HepG2 (cell line): ENCODE data around the gene COL9A3. TPM values are rescaled to one million over a fixed set of nuclear protein-coding genes. Genes with fewer than 3 reads are reported as not detected.

Experiments used
- AGO2 ChIP-seq: fragments of 200-400 bp; formaldehyde crosslinking; optimal IDR thresholded peaks from 2 replicates; pipeline ENCODE3; 2017; ENCODE audit warnings: mild to moderate bottlenecking, low read depth, low read length, moderate library complexity
- FOXO4 ChIP-seq: sonication (generic); formaldehyde crosslinking; conservative IDR thresholded peaks from 2 replicates; pipeline ENCODE4 v1.8.1; 2023; ENCODE audit warnings: missing genetic modification reagents
- HIC2 ChIP-seq: sonication (generic); formaldehyde crosslinking; IDR thresholded peaks from 2 replicates; pipeline ENCODE4 v1.9.0; 2022; ENCODE audit warnings: low read depth, missing genetic modification reagents
- RXRA ChIP-seq: sonication (generic); formaldehyde crosslinking; IDR thresholded peaks from 2 replicates; pipeline ENCODE4 v1.5.1; 2020; ENCODE audit warnings: missing genetic modification reagents
- SKIL ChIP-seq: sonication (generic); formaldehyde crosslinking; IDR thresholded peaks from 2 replicates; pipeline ENCODE4 v1.8.0; 2022; ENCODE audit warnings: missing genetic modification reagents, mild to moderate bottlenecking, moderate library complexity, borderline replicate concordance
- ZNF407 ChIP-seq: sonication (generic); formaldehyde crosslinking; IDR thresholded peaks from one replicate; pipeline ENCODE4 v1.5.1; 2020; ENCODE audit warnings: mild to moderate bottlenecking, missing genetic modification reagents; ENCODE audit errors: not compliant biosample characterization
- polyA plus RNA-seq, 8 experiments: library from polyadenylated mRNA; depleted of rRNA in 3 of 8; stranded (reverse) in 7 of 8; unstranded in 1 of 8; fragments of >200 nt; fragmentation: Illumina TruSeq in 4 of 8; extraction: Trizol in 4 of 8; gene quantifications; 2 replicates each; pipeline versions ENCODE4 v1.2.1 to v1.2.3, GENCODE V29; 2011 to 2016; ENCODE audit warnings: low read depth in 4 of 8, missing spikeins in 1 of 8, mixed read lengths in 1 of 8; ENCODE audit not compliant: insufficient read depth in 1 of 8
- total RNA-seq, 5 experiments: library from RNA; depleted of rRNA; stranded (reverse); fragments of >200 nt; fragmentation: Illumina TruSeq; extraction: Trizol; gene quantifications; 2 replicates each; pipeline ENCODE4 v1.2.3, GENCODE V29; 2016; ENCODE audit warnings: low read depth in 1 of 5

Gene COL9A3
- total and polyA plus RNA-seq, 2 of the 13 experiments (the other 11 are each of a cell fraction or from before 2014, with no cell fraction given): 155 to 204 TPM

- TF ChIP-seq HIC2 (CRISPR knock-in tag) (peak; percentile 48; the same call in 1 of the 2 replicates), AGO2 (no peak), SKIL (CRISPR knock-in tag) (no peak), RXRA (CRISPR knock-in tag) (0 out of 2 replicates have a peak, but pooled peaks have one; percentile 3), FOXO4 (0 out of 2 replicates have a peak, but pooled peaks have one; percentile 23), ZNF407 (CRISPR knock-in tag) (peak; percentile 16)
Observed at GRCh38 chr20:62832951-62833391, 16.1 kb downstream of the COL9A3 start (continued).
